Adipocyte (in vitro differentiated cells): ENCODE data around the gene OTUB1.

Source experiments
- DNase-seq: peaks from one replicate; pipeline ENCODE4 v3.0.0-alpha.2; 2015; ENCODE audit warnings: low read depth
- H3K27me3 ChIP-seq: replicated peaks from 2 replicates; pipeline ENCODE4 v1.7.0; 2013; ENCODE audit warnings: mild to moderate bottlenecking, low read length, moderate library complexity; ENCODE audit not compliant: control insufficient read depth, insufficient read depth
- H3K36me3 ChIP-seq: 2 replicates; pipeline ENCODE4 v1.7.0; 2013; ENCODE audit warnings: low read length, mild to moderate bottlenecking, moderate library complexity; ENCODE audit not compliant: control insufficient read depth, insufficient read depth, severe bottlenecking
- H3K4me1 ChIP-seq: 2 replicates; pipeline ENCODE4 v1.7.0; 2013; ENCODE audit warnings: mild to moderate bottlenecking, low read length, moderate library complexity; ENCODE audit not compliant: control insufficient read depth, insufficient read depth
- H3K4me3 ChIP-seq: 2 replicates; pipeline ENCODE4 v1.7.0; 2013; ENCODE audit warnings: mild to moderate bottlenecking, low read length, moderate library complexity
- H3K9ac ChIP-seq: 2 replicates; pipeline ENCODE4 v1.7.0; 2013; ENCODE audit warnings: mild to moderate bottlenecking, low read length, moderate library complexity
- H3K9me3 ChIP-seq: 2 replicates; pipeline ENCODE4 v1.7.0; 2013; ENCODE audit warnings: mild to moderate bottlenecking, low read length, moderate library complexity; ENCODE audit not compliant: control insufficient read depth

Gene OTUB1

DNA sequence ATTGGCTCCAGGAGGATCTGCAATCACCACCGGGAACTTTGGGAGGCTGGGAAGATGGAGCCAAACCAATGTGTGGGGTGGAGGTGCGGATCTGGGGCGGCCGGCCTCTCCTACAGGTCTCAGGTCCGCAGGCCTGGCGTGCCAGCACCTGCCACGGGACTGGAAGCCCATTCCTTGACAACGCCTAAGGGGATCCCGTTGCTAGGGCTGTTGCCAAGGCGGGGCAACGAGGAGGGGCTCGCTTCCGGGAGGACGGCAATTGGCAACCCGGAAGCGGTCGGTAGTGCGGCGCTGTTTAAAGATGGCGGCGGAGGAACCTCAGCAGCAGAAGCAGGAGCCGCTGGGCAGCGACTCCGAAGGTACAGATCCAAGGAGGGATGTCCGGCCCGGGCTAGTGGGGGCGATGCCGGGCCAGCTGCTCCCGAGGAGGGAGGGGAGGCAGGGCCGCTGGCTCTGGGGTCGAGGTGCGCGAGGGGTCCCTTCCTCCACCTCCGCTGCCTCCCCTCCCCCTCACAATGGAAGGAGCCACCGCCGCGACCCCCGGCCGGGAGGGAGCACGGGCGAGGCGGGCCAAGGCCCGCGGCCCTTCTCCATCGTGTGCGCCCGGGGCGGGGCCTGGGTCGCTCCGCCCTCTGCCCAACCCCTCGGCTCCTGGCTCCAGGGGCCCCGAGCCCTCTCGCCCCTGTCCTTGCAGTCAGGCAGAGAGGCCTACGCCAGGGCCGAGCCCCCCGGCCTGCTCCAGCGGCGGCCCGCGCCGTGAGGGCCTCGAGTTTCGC lies at the start of gene OTUB1:
Gene OTUB1 (plus strand): TSS at position 283 of the 776 bp plus-strand sequence. CDS start 19 bp downstream, at position 302.
- Histone ChIP-seq H3K27me3 (no peaks in the 10 kb centered on the region), H3K9ac (peak within 1 kb of the TSS; percentile 96), H3K9me3 (no peaks in the 10 kb centered on the region), H3K36me3 (peaks cover 20% of the 10 kb centered on the region), H3K4me3 (peak within 1 kb of the TSS; percentile 94), H3K4me1 (peaks cover 17% of the 10 kb centered on the region)
- peak; percentile 98 for DNase-seq

- Histone ChIP-seq H3K36me3 (no peaks in the 10 kb centered on the region), H3K4me3 (peak overlapping the region; percentile 90), H3K9me3 (no peaks in the 10 kb centered on the region), H3K9ac (no peak overlapping the region), H3K4me1 (peaks cover 15% of the 10 kb centered on the region), H3K27me3 (no peaks in the 10 kb centered on the region)
- DNase-seq: no peak
These were observed 48.3 kb upstream of the OTUB1 start for GRCh38 chr11:63937713-63938478.

DNA sequence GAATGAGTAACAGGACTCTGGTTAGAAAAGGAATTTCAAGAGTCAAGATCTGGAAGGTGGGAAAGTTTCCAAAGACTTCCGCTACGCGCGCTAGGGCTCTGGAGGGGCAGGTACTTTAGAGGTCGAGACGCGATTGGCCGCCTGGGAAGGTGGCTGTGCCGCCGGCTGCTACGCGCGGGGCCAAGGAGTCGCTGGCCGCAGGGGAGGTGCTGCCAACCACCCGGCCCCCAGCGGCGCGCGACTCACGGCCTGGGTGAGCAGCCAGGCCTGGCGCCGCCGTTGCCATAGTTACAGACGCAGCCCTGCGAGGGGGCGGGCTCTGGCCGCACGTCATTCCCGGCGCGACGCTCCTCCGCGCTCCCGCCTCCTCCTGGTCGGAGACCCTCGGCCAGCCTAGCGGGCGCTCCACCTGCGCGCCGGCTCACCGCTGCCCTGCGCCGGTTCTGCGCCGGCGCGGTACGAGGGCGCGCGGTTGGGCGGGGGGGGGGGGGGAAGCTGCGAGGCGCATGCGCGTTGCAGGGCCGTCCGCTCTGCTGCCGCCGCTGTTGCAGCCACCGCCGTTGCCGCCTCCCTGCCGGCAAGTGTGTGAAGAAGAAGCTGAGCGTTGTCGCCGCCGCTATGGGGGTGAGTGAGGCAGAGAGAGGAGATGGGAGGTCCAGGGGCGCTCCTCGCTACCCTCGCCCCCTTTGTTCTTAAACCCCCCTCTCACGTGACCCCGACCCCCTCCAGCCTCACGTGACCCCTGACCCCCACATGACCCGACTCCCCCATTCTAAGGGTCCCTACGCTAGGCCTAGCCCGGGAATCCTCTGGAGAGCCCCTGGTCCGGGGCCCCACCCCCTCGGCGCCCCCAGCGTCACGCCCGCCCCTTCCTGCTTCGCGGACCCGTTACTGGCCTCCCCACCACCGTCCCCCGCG lies 47.5 kb upstream of the OTUB1 start, which contains the start of gene NAA40:
Gene NAA40 (plus strand): TSS at position 524 of the 918 bp plus-strand sequence. CDS start 95 bp downstream, at position 619.
- Histone ChIP-seq H3K27me3 (no peaks in the 10 kb centered on the region), H3K9ac (peak within 1 kb of the TSS; percentile 86), H3K36me3 (no peaks in the 10 kb centered on the region), H3K4me3 (peak within 1 kb of the TSS; percentile 90), H3K4me1 (peaks cover 11% of the 10 kb centered on the region), H3K9me3 (no peaks in the 10 kb centered on the region)
- peak; percentile 91 for DNase-seq

DNA sequence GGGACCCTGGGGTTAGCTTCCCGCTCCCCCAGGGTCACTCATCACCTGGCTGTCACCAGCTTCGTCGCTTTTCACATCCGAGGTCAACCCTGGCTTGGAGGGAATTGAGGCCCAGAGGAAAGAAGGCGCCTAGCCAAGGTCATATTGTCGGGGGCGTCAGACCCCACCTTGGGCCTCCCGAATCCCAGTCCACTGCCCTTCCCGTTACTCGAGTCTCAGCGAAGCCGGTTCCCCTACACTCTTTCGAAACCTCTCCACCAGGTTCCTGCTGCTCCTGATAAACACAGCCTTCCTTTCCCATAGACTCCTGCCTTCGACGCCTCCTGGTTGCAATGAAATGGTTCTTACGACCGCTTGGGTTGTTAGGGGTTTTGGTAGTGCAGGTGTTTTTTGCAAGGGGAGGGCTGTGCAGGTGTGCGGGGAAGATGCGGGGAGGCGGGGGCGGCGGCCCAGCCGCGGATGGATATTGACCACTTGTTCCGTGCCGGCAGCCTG lies 46.8 kb upstream of the OTUB1 start:
- peaks cover 13% of the 10 kb centered on the region for H3K4me1 ChIP-seq
- H3K27me3 ChIP-seq: no peaks in the 10 kb centered on the region
- H3K9ac ChIP-seq: peak overlapping the region; percentile 86
- no peaks in the 10 kb centered on the region for H3K9me3 ChIP-seq
- peak overlapping the region; percentile 90 for H3K4me3 ChIP-seq
- DNase-seq: peak; percentile 53
- no peaks in the 10 kb centered on the region for H3K36me3 ChIP-seq

DNA sequence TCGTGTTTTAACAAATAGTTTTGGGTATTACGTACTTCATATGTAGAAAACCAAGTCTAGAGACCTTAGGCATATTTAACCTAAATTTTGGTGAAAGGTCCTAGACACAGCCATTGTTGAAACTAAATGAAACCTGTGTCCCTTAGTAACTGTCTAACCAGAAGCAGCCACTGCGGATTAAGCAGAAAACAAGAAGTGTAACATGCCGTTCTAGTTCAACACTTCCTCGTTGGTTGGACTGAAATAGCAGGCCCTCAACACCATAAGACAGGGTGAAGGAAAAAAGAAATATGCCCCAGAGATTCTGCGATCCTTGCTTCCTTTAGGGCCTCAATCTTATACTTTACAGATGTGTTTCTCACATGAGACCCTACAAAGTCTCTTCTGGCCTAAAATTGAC lies 45.5 kb upstream of the OTUB1 start:
- H3K9me3 ChIP-seq: no peaks in the 10 kb centered on the region
- DNase-seq: no peak
- H3K36me3 ChIP-seq: no peaks in the 10 kb centered on the region
- H3K4me1 ChIP-seq: peaks cover 27% of the 10 kb centered on the region
- no peak overlapping the region for H3K4me3 ChIP-seq
- H3K9ac ChIP-seq: no peak overlapping the region
- no peaks in the 10 kb centered on the region for H3K27me3 ChIP-seq

DNA sequence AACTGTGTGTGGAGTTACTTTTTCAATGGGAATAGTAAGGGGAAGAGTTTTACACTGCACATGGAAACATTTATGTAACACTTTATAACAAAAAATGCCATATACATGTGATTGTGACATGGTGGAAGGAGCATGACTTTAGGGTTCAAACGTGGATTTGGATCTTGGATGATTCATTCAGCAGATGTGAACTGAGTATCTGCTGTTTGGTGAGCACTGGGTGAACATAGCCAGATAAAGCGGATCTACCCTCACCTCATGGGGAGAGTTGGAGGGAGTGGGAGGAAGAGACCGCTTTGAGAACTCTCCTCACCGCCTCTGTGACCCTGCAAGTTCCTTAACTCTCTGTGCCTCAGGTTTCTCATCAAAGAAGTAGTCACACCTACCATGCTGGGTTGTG lies 44.3 kb upstream of the OTUB1 start:
- H3K4me1 ChIP-seq: peaks cover 29% of the 10 kb centered on the region
- H3K9ac ChIP-seq: no peak overlapping the region
- DNase-seq: no peak
- no peaks in the 10 kb centered on the region for H3K27me3 ChIP-seq
- H3K9me3 ChIP-seq: no peaks in the 10 kb centered on the region
- no peak overlapping the region for H3K4me3 ChIP-seq
- H3K36me3 ChIP-seq: peaks cover 10% of the 10 kb centered on the region

GRCh38 chr11:63942803-63943202 lies 43.4 kb upstream of the OTUB1 start:
- Histone ChIP-seq H3K4me3 (no peak overlapping the region), H3K27me3 (no peaks in the 10 kb centered on the region), H3K36me3 (peaks cover 10% of the 10 kb centered on the region), H3K4me1 (peaks cover 29% of the 10 kb centered on the region), H3K9ac (no peak overlapping the region), H3K9me3 (no peaks in the 10 kb centered on the region)
- no peak for DNase-seq

- Histone ChIP-seq H3K4me3 (peak overlapping the region; percentile 57), H3K27me3 (no peaks in the 10 kb centered on the region), H3K36me3 (peaks cover 10% of the 10 kb centered on the region), H3K9ac (peak overlapping the region; percentile 73), H3K4me1 (peaks cover 20% of the 10 kb centered on the region), H3K9me3 (no peaks in the 10 kb centered on the region)
- DNase-seq: no peak
These were observed 41.3 kb upstream of the OTUB1 start for GRCh38 chr11:63944987-63945386.

DNA sequence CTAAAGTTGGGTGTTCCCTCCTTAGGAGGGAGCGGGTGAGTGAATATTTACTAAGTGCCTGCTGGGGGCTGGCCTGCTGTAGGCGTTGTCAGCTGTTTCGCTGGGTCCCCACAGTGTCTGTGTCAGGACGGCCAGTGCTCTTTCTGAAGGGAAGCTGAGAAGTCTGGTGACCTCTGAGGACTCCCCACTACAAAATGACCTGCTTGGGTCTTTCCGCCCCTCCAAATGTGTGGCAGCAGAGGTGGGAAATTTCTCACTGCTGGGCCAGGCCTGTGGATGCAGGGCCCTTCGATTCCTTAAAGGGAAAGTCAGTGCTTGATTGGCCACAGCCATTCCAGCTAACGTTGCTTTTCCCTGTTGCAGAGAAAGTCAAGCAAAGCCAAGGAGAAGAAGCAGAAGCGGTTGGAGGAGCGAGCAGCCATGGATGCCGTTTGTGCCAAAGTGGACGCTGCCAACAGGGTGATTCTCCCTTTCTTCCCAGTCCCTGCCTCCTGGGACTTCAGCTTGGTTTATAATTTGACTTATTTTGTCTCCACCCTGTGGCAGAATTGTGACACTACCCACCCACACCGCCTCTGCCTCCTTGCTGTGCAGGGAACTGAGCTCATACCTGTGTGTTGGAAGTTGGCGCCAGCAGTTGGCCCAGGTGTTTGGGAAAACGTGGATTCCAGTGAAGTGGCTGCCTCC lies 40.6 kb upstream of the OTUB1 start:
- Histone ChIP-seq H3K27me3 (no peaks in the 10 kb centered on the region), H3K4me1 (peaks cover 20% of the 10 kb centered on the region), H3K9me3 (no peaks in the 10 kb centered on the region), H3K4me3 (peak overlapping the region; percentile 57), H3K36me3 (peaks cover 10% of the 10 kb centered on the region), H3K9ac (peak overlapping the region; percentile 73)
- peak; percentile 87 for DNase-seq

GRCh38 chr11:63951779-63952536 lies 34.3 kb upstream of the OTUB1 start:
- Histone ChIP-seq H3K27me3 (no peaks in the 10 kb centered on the region), H3K4me1 (peaks cover 5% of the 10 kb centered on the region), H3K4me3 (no peak overlapping the region), H3K9me3 (no peaks in the 10 kb centered on the region), H3K9ac (peak overlapping the region; percentile 21), H3K36me3 (peaks cover 42% of the 10 kb centered on the region)
- DNase-seq: no peak
